ENCODE results near the gene CX3CL1.

Gene CX3CL1

DNA sequence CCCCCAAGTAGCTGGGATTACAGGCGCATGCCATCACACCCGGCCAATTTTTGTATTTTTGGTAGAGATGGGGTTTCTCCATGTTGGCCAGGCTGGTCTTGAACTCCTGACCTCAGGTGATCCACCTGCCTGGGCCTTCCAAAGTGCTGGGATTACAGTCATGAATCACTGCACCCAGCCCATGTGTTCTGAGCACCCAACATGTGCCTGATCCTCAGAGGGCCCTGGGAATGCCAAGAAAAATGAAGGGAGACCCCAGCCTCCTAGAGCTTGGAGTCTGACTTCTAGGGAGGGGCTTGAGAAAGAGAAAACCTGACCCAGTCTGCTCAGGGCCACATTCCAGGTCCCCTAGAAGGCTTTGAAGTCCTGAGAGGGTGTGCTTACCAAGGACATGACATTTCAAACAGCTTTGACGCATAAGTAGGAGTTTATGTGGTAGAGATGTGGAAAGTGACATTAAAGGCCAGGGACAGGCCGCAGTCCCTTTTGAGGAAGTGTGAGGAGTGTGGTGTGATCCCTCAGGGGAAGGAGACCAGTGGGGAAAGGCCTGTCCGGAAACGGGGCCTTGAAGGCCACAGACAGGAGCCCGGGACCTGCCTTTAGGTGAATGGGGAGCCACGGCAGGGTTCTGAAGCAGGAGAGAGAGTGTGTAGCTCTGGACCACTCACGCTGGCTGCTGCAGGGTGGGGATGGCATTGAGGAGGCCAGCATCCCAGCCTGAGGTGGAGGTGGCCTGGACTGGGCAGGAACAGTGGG is 14.8 kb upstream of the CX3CL1 start:
- no peaks in the 10 kb centered on the region for H3K79me2 ChIP-seq (ENCODE audit: insufficient read depth, low read length)
- no peaks in the 10 kb centered on the region for H3K9me3 ChIP-seq (ENCODE audit: insufficient read depth, low read length, severe bottlenecking)
- ATAC-seq (ENCODE audit: insufficient read depth, low read depth) (no peak), DNase-seq (no peak)
- no peak overlapping the region for H3K4me3 ChIP-seq (ENCODE audit: low read depth in 1 of 2, low read length in 2 of 2)
- H3K4me1 ChIP-seq (ENCODE audit: insufficient read depth, low read length): no peaks in the 10 kb centered on the region
- no peaks in the 10 kb centered on the region for H4K20me1 ChIP-seq (ENCODE audit: insufficient read depth, low read length)
- no peak overlapping the region for H3K9ac ChIP-seq (ENCODE audit: low read depth, low read length)
- H3K36me3 ChIP-seq (ENCODE audit: insufficient read depth, low read length): no peaks in the 10 kb centered on the region
- TF ChIP-seq EZH2 (IDR thresholded peaks at IDR 0.05; ENCODE audit: borderline replicate concordance, low read depth, low read length, severe bottlenecking): no peak
- TF ChIP-seq, protein P1, sequence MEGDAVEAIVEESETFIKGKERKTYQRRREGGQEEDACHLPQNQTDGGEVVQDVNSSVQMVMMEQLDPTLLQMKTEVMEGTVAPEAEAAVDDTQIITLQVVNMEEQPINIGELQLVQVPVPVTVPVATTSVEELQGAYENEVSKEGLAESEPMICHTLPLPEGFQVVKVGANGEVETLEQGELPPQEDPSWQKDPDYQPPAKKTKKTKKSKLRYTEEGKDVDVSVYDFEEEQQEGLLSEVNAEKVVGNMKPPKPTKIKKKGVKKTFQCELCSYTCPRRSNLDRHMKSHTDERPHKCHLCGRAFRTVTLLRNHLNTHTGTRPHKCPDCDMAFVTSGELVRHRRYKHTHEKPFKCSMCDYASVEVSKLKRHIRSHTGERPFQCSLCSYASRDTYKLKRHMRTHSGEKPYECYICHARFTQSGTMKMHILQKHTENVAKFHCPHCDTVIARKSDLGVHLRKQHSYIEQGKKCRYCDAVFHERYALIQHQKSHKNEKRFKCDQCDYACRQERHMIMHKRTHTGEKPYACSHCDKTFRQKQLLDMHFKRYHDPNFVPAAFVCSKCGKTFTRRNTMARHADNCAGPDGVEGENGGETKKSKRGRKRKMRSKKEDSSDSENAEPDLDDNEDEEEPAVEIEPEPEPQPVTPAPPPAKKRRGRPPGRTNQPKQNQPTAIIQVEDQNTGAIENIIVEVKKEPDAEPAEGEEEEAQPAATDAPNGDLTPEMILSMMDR (IDR thresholded peaks at IDR 0.05; ENCODE audit: borderline replicate concordance, extremely low read depth, low read length, poor library complexity, severe bottlenecking): no peak
- H2AFZ ChIP-seq (ENCODE audit: low read depth, low read length): no peak overlapping the region
- no peak overlapping the region for H3K4me2 ChIP-seq (ENCODE audit: insufficient read depth, low read length)
- H3K27ac ChIP-seq (ENCODE audit: low read length): no peak overlapping the region
- H3K27me3 ChIP-seq (ENCODE audit: insufficient read depth, low read length, poor library complexity): peaks cover 9% of the 10 kb centered on the region

DNA sequence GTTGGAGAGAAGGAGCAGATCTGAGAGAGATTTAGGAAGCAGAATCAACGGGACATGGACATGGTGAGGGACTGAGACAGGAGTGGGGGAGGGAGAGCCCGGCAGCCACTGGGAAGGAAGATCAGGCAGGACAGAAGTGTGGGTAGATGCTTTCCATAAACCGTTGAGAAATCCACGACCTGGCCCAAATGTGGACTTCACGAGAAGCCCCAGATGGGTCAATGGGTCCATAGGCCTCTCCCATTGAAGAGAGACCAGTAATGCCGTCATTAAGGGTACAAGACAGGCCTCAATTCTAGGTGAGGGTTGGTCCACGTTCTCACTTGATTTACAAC is 14.2 kb upstream of the CX3CL1 start:
- TF ChIP-seq, protein P1 (IDR thresholded peaks at IDR 0.05; ENCODE audit: borderline replicate concordance, extremely low read depth, low read length, poor library complexity, severe bottlenecking): no peak
- no peak for TF ChIP-seq EZH2 (IDR thresholded peaks at IDR 0.05; ENCODE audit: borderline replicate concordance, low read depth, low read length, severe bottlenecking)
- H3K9me3 ChIP-seq (ENCODE audit: insufficient read depth, low read length, severe bottlenecking): no peaks in the 10 kb centered on the region
- no peak overlapping the region for H3K9ac ChIP-seq (ENCODE audit: low read depth, low read length)
- H3K4me1 ChIP-seq (ENCODE audit: insufficient read depth, low read length): no peaks in the 10 kb centered on the region
- ATAC-seq (ENCODE audit: insufficient read depth, low read depth): no peak
- no peak for DNase-seq
- H3K4me3 ChIP-seq (ENCODE audit: low read depth in 1 of 2, low read length in 2 of 2): no peak overlapping the region
- H3K27me3 ChIP-seq (ENCODE audit: insufficient read depth, low read length, poor library complexity): peaks cover 9% of the 10 kb centered on the region
- H3K36me3 ChIP-seq (ENCODE audit: insufficient read depth, low read length): no peaks in the 10 kb centered on the region
- H3K79me2 ChIP-seq (ENCODE audit: insufficient read depth, low read length): no peaks in the 10 kb centered on the region
- H3K4me2 ChIP-seq (ENCODE audit: insufficient read depth, low read length): no peak overlapping the region
- H2AFZ ChIP-seq (ENCODE audit: low read depth, low read length): no peak overlapping the region
- no peak overlapping the region for H3K27ac ChIP-seq (ENCODE audit: low read length)
- no peaks in the 10 kb centered on the region for H4K20me1 ChIP-seq (ENCODE audit: insufficient read depth, low read length)

DNA sequence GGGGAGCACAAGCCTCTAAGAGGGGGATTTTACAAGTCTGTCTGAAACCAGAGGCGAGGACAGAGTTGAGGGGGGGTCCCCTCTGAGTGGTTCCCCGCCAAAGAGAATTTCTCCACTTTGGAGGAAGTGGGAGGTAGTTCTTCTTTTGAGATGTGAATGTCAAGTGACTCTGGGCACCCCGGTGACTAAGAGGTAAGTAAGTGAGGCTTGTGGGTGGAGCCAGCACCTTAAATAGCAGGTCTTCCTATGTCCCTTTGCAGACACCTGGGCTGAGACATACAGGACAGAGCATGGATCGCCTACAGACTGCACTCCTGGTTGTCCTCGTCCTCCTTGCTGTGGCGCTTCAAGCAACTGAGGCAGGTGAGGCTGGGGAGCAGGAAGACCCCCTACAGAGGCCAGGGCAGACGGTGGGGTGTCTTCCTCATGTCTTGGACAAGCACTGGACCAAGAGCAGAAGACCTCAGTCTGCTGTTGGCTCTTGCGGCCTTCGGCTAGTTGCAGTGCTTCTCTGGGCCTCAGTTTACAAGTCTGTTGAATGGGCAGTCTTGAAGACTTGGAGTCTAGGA is 13.7 kb upstream of the CX3CL1 start, which contains the start of gene CCL22:
TSS of gene CCL22 (plus strand) at position 257 of the 569 bp plus-strand sequence. CDS start at position 291, 34 bp downstream.
- no peaks in the 10 kb centered on the region for H3K4me1 ChIP-seq (ENCODE audit: insufficient read depth, low read length)
- no peaks in the 10 kb centered on the region for H3K79me2 ChIP-seq (ENCODE audit: insufficient read depth, low read length)
- no peak within 1 kb of the TSS for H3K4me2 ChIP-seq (ENCODE audit: insufficient read depth, low read length)
- H3K27me3 ChIP-seq (ENCODE audit: insufficient read depth, low read length, poor library complexity): peaks cover 10% of the 10 kb centered on the region
- no peaks in the 10 kb centered on the region for H3K9me3 ChIP-seq (ENCODE audit: insufficient read depth, low read length, severe bottlenecking)
- H3K4me3 ChIP-seq (ENCODE audit: low read depth in 1 of 2, low read length in 2 of 2): no peak within 1 kb of the TSS
- no peak within 1 kb of the TSS for H2AFZ ChIP-seq (ENCODE audit: low read depth, low read length)
- DNase-seq: no peak
- no peak for ATAC-seq (ENCODE audit: insufficient read depth, low read depth)
- H3K36me3 ChIP-seq (ENCODE audit: insufficient read depth, low read length): no peaks in the 10 kb centered on the region
- H4K20me1 ChIP-seq (ENCODE audit: insufficient read depth, low read length): no peaks in the 10 kb centered on the region
- no peak within 1 kb of the TSS for H3K27ac ChIP-seq (ENCODE audit: low read length)
- TF ChIP-seq, protein P1 (IDR thresholded peaks at IDR 0.05; ENCODE audit: borderline replicate concordance, extremely low read depth, low read length, poor library complexity, severe bottlenecking): no peak
- TF ChIP-seq EZH2 (IDR thresholded peaks at IDR 0.05; ENCODE audit: borderline replicate concordance, low read depth, low read length, severe bottlenecking): no peak
- H3K9ac ChIP-seq (ENCODE audit: low read depth, low read length): no peak within 1 kb of the TSS

Data from DND-41 (cell line).